Body of pancreas (tissue), 4 donors: Measurements from ENCODE around the gene CTSV. TPM values are rescaled to one million over a fixed set of nuclear protein-coding genes. Genes with fewer than 3 reads are reported as not detected.
"Not testable (repeated sequence)": the region's sequence is repeated elsewhere in the genome, so short reads cannot be mapped to it uniquely, and the experiment has no call there.

Experiments
- ATAC-seq: fragments of 150-250 bp; one replicate; pipeline ENCODE4 v1.9.1; 2016
- DNase-seq, 4 donors: peaks; one replicate each; pipeline ENCODE4 v3.0.0-alpha.2; 2019
- H3K27ac ChIP-seq, 4 donors: fragments of 200-600 bp; sonication (generic); 1 replicate in 3 of 4; 2 replicates in 1 of 4; pipeline versions ENCODE4 v1.5.1 to v1.6.1; 2016 to 2019; ENCODE audit warnings: mild to moderate bottlenecking in 1 of 4, mixed read lengths in 1 of 4, moderate library complexity in 1 of 4
- H3K27me3 ChIP-seq, 2 donors: fragments of 200-600 bp; sonication (generic); one replicate each; pipeline ENCODE4 v1.6.0; 2016; ENCODE audit warnings: mild to moderate bottlenecking in 1 of 2
- H3K36me3 ChIP-seq, 2 donors: fragments of 200-600 bp; sonication (generic); replicated peaks in 1 of 2; 2 replicates each; pipeline ENCODE4 v1.5.1; 2016; ENCODE audit warnings: low read depth in 2 of 2; ENCODE audit not compliant: insufficient read depth in 1 of 2
- H3K4me1 ChIP-seq: fragments of 200-600 bp; sonication (generic); one replicate; pipeline ENCODE4 v1.6.0; 2016
- H3K4me3 ChIP-seq, 2 donors: fragments of 200-600 bp; sonication (generic); 1 replicate in 1 of 2; 2 replicates in 1 of 2; pipeline ENCODE4 v1.5.1; 2016 to 2019
- H3K9me3 ChIP-seq, 3 donors: fragments of 200-600 bp; sonication (generic); 1 replicate in 2 of 3; 2 replicates in 1 of 3; pipeline ENCODE4 v1.5.1; 2016
- WGBS, 2 donors: methylation state at CpG; one replicate each; pipeline ENCODE4 v1.1.5; 2017; 5-methylcytosine and 5-hydroxymethylcytosine counted together
- intact Hi-C: fragments of 100-400 bp; cut with DNase I; formaldehyde crosslinking; loops from one replicate; pipeline ENCODE4 v1.15.1; 2023
- total RNA-seq, 2 donors: library from RNA; depleted of rRNA; stranded (reverse); fragments of >200 nt; gene quantifications; one replicate each; pipeline ENCODE4 v1.1.0, GENCODE V29; 2016

CTSV gene
- total RNA-seq, 2 donors from 2014 or later: 0.33 to 1.6 TPM

GRCh38 chr9:96992303-96992702 lies 46.6 kb downstream of the CTSV start:
- intact Hi-C loops, H3K4me3 ChIP-seq, DNase-seq, H3K9me3 ChIP-seq, ATAC-seq, H3K36me3 ChIP-seq, H3K27me3 ChIP-seq, H3K27ac ChIP-seq: not testable (repeated sequence)
- peaks cover 20% of the 10 kb centered on the region for H3K4me1 ChIP-seq
- WGBS, 2 donors: 94 to 100% methylated on average over 1 to 2 of the region's 2 CpGs

GRCh38 chr9:96989747-96990318 lies 49.1 kb downstream of the CTSV start:
- intact Hi-C loops, H3K36me3 ChIP-seq, H3K9me3 ChIP-seq, DNase-seq, H3K27me3 ChIP-seq, H3K4me3 ChIP-seq, H3K27ac ChIP-seq: not testable (repeated sequence)
- peak; percentile 24 for ATAC-seq
- H3K4me1 ChIP-seq: peaks cover 20% of the 10 kb centered on the region
- WGBS, 2 donors: 43 to 47% methylated on average over 1 of the region's 1 CpG

DNA sequence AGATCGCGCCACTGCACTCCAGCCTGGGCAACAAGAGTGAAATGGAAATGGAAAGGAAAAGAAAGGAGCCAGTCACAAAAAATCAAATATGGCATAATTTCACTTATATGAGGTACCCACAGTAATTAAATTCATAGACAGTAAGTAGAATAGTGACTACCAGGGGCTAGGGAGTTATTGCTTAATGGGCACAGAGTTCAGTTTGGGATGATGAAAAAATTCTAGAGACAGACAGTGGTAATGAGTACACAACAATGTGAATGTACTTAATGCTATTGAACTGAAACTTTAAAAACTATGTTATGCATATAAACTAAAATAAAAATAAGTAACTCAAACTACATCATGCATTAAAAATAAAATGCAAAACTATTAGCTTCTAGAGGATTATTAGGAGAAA lies 54.1 kb downstream of the CTSV start:
- H3K27ac ChIP-seq, H3K27me3 ChIP-seq, H3K36me3 ChIP-seq, DNase-seq, ATAC-seq, H3K4me3 ChIP-seq, H3K9me3 ChIP-seq, intact Hi-C loops: not testable (repeated sequence)
- peaks cover 13% of the 10 kb centered on the region for H3K4me1 ChIP-seq
- 100% methylated on average over 2 of the region's 2 CpGs for WGBS, 2 donors

- H3K9me3 ChIP-seq, H3K4me1 ChIP-seq, DNase-seq, H3K27ac ChIP-seq, H3K36me3 ChIP-seq, ATAC-seq, intact Hi-C loops, H3K27me3 ChIP-seq, H3K4me3 ChIP-seq: not testable (repeated sequence)
- 88% methylated on average over 2 to 3 of the region's 3 CpGs for WGBS, 2 donors
Measured at GRCh38 chr9:96984139-96984538, 54.8 kb downstream of the CTSV start.

GRCh38 chr9:96983496-96984122 lies 55.3 kb downstream of the CTSV start:
- H3K27me3 ChIP-seq, H3K9me3 ChIP-seq, H3K27ac ChIP-seq, H3K4me1 ChIP-seq, ATAC-seq, intact Hi-C loops, DNase-seq, H3K4me3 ChIP-seq, H3K36me3 ChIP-seq: not testable (repeated sequence)
- 89 to 93% methylated on average over 6 to 7 of the region's 7 CpGs for WGBS, 2 donors

Other genes with a start within 250 kb of the CTSV start
- 10 to 100 TPM; 10.4 to 19.8 TPM for gene ZNF782, start 184.6 kb downstream of the CTSV start, total RNA-seq
- gene NUTM2G, start 110.3 kb downstream of the CTSV start, total RNA-seq: not detected